Upper lobe of left lung (tissue), 4 donors: ENCODE data around the gene METTL15.

ENCODE experiments used
- CTCF ChIP-seq, 6 experiments: fragments of 450-650 bp in 4 of 6; fragments of 200-600 bp in 2 of 6; sonication (generic) in 2 of 6; IDR thresholded peaks; one replicate each; pipeline ENCODE4 v1.5.1; 2016 to 2019; ENCODE audit warnings: antibody characterized with exemption in 6 of 6
- EP300 ChIP-seq, 4 donors: sonication (generic); formaldehyde crosslinking; IDR thresholded peaks; one replicate each; pipeline ENCODE4 v1.5.1; 2017; ENCODE audit warnings: antibody characterized with exemption in 4 of 4, control low read depth in 2 of 4
- POLR2A ChIP-seq, 4 donors: fragments of 450-650 bp; IDR thresholded peaks; one replicate each; pipeline ENCODE4 v1.5.1; 2016 to 2017; ENCODE audit warnings: antibody characterized with exemption in 4 of 4, mild to moderate bottlenecking in 2 of 4
- POLR2AphosphoS5 ChIP-seq, 2 donors: sonication (generic); formaldehyde crosslinking; IDR thresholded peaks; one replicate each; pipeline ENCODE4 v1.5.1; 2017; ENCODE audit warnings: antibody characterized with exemption in 2 of 2

- TF ChIP-seq CTCF (IDR thresholded peaks at IDR 0.05) (no peak), POLR2A (IDR thresholded peaks at IDR 0.05) (no peak), EP300 (IDR thresholded peaks at IDR 0.05) (no peak), POLR2AphosphoS5 (IDR thresholded peaks at IDR 0.05) (no peak)
These were observed 207.3 kb downstream of the METTL15 start for GRCh38 chr11:28315440-28315839.
